Skeletal muscle tissue (tissue), 4 donors: Measurements from ENCODE around the gene IL26. TPM values are rescaled to one million over a fixed set of nuclear protein-coding genes. Genes with fewer than 3 reads are reported as not detected.

Experiments
- H3K27ac ChIP-seq: one replicate; pipeline ENCODE4 v1.7.0; 2013; ENCODE audit warnings: mild to moderate bottlenecking, low read depth, low read length, inconsistent platforms
- H3K27me3 ChIP-seq, 3 donors: one replicate each; pipeline ENCODE4 v1.7.0; 2013; ENCODE audit warnings: low read length in 3 of 3; ENCODE audit not compliant: control insufficient read depth in 3 of 3, insufficient read depth in 3 of 3
- H3K36me3 ChIP-seq, 3 donors: one replicate each; pipeline ENCODE4 v1.7.0; 2013; ENCODE audit warnings: low read length in 3 of 3; ENCODE audit not compliant: control insufficient read depth in 3 of 3, insufficient read depth in 3 of 3
- H3K4me1 ChIP-seq, 3 donors: one replicate each; pipeline ENCODE4 v1.7.0; 2013; ENCODE audit warnings: low read length in 3 of 3, mild to moderate bottlenecking in 3 of 3; ENCODE audit not compliant: control insufficient read depth in 3 of 3, insufficient read depth in 3 of 3
- H3K4me3 ChIP-seq, 3 donors: one replicate each; pipeline ENCODE4 v1.7.0; 2013; ENCODE audit warnings: low read length in 3 of 3
- H3K9ac ChIP-seq, 3 donors: one replicate each; pipeline ENCODE4 v1.7.0; 2013; ENCODE audit warnings: low read length in 3 of 3, mild to moderate bottlenecking in 3 of 3, moderate library complexity in 2 of 3, low read depth in 1 of 3
- H3K9me3 ChIP-seq, 3 donors: one replicate each; pipeline ENCODE4 v1.7.0; 2013; ENCODE audit warnings: low read length in 3 of 3; ENCODE audit not compliant: control insufficient read depth in 3 of 3
- total RNA-seq: library from RNA; depleted of rRNA; stranded (reverse); fragments of >200 nt; gene quantifications from one replicate; pipeline ENCODE4 v1.2.3, GENCODE V29; 2014
- donor health status: Osteomylitis.

Gene IL26
- total RNA-seq, 1 donor from 2014 or later: not detected

DNA sequence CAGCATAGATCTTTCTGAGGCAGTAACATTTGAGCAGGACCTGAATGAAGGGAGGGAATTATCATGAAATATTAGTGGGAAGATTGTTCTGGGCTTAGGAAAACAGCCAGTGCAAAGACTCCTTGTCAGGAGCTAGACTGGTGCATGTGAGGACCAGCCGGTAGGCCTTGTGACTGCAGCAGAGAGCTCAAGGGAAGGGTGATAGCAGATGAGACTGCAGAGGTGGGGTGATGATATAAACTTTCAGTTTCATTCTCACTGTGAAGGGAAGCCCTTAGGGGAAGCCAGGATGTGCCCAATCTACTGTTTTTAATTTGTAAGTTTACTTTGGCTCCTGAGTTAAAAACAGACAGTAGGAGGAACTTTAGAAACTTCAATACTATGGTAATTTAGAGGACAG is 15.4 kb upstream of the IL26 start:
- Histone ChIP-seq H3K9me3 (no peaks in the 10 kb centered on the region), H3K27ac (no peak overlapping the region), H3K27me3 (no peaks in the 10 kb centered on the region), H3K9ac (no peak overlapping the region), H3K36me3 (no peaks in the 10 kb centered on the region), H3K4me3 (peak overlapping the region in 1 of 3 donors; percentile 18), H3K4me1 (peaks cover 13 to 17% (median 13%) of the 10 kb centered on the region in 3 donors)

- Histone ChIP-seq H3K4me1 (peaks cover 13 to 17% (median 13%) of the 10 kb centered on the region in 3 donors), H3K27me3 (no peaks in the 10 kb centered on the region), H3K27ac (no peak overlapping the region), H3K9ac (no peak overlapping the region), H3K36me3 (no peaks in the 10 kb centered on the region), H3K9me3 (no peaks in the 10 kb centered on the region), H3K4me3 (no peak overlapping the region)
Observed at GRCh38 chr12:68240079-68240478, 14.5 kb upstream of the IL26 start.

DNA sequence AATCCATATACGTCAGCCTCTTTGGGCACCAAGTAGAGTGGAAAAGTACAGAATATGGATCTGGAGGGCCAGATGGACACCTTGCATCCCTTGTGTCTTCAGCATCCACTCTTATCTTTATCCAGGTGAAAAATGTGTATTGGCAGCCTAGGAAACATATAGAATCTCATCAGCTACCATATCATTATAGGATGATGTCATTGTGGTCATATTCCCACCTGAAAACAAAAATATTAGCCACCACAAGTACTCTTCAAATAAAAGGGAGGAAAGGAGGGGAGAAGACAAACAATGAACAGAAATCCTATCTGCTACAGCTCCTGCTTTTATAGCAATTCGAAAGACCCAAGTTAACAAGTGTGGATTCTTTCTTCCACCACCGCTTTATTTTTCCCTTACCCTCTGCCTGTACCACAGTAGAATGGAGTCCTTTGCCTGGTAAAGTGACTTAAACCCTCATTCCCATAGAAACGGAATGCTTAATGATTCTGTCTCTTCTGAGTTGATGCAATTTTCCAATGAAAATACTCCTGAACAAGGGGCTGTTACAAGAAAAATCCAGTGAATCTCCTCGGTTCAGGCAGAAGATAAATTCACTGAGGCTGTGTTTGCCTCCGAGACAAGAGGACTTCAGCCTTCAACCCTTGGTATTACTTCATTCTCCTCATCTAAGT is 13.8 kb upstream of the IL26 start:
- Histone ChIP-seq H3K36me3 (no peaks in the 10 kb centered on the region), H3K27ac (no peak overlapping the region), H3K9me3 (no peaks in the 10 kb centered on the region), H3K4me3 (no peak overlapping the region), H3K9ac (no peak overlapping the region), H3K4me1 (peaks cover 13 to 17% (median 13%) of the 10 kb centered on the region in 3 donors), H3K27me3 (no peaks in the 10 kb centered on the region)

GRCh38 chr12:68237619-68238018 is 12.0 kb upstream of the IL26 start:
- Histone ChIP-seq H3K4me1 (peaks cover 13 to 17% (median 13%) of the 10 kb centered on the region in 3 donors), H3K4me3 (peak overlapping the region in 1 of 3 donors; percentile 30), H3K27me3 (no peaks in the 10 kb centered on the region), H3K9me3 (no peaks in the 10 kb centered on the region), H3K9ac (peak overlapping the region in 1 of 3 donors; percentile 52), H3K36me3 (no peaks in the 10 kb centered on the region), H3K27ac (no peak overlapping the region)

DNA sequence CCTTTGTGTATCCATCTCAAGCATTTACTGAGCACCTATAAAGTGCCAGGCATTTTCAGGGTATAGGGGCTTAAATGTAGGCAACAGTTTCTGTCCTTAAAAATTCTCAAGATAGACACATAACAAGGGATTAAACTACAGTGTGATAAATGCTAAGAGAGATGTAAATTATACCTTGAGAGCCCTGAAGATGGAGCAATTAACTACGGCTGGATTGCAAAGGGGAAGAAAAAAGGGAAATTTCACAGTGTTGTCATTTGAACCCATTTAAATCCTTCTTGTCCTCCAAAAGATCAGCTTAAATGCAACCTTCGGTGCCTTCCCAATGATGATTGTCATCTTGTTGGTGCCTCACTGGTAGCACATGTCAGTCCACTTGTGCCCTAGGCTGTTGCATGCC is 11.5 kb upstream of the IL26 start:
- H3K9ac ChIP-seq: peak overlapping the region; percentile 52
- H3K27ac ChIP-seq: no peak overlapping the region
- no peaks in the 10 kb centered on the region for H3K27me3 ChIP-seq
- H3K4me1 ChIP-seq: peaks cover 13 to 17% (median 13%) of the 10 kb centered on the region in 3 donors
- H3K36me3 ChIP-seq: no peaks in the 10 kb centered on the region
- peak overlapping the region; percentile 60 to 74 (median 61) for H3K4me3 ChIP-seq
- no peaks in the 10 kb centered on the region for H3K9me3 ChIP-seq

DNA sequence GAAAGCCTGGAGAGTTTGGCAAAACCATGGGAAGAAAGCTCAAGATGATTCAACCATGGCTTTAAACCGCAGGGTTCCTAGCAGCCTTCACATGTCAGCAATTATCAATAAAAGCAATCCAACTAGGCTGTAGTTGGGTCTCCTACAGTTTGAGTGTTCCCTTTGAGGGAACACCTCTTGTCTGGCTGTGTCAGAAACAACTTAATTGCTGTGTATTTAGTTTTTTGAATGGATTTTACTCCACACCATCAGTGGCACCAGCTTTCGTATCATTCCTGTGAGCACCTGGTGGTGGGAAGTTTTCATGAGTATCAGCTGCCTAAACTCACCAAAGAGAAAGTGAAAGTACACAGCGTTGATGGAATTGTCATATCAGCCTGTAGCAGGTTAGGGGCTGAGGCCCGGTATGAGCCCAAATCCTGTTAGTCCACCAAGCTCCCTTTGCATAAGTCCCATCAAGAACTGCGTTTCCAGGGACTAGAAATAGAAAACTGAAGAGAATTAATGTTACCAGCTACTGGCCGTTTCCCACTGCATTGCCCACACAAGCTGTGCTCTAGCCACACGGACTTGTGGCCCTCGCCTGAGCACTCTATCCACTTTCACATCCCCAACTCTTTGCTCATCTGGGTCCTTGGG is 10.9 kb upstream of the IL26 start:
- Histone ChIP-seq H3K27me3 (no peaks in the 10 kb centered on the region), H3K4me3 (peak overlapping the region; percentile 60 to 74 (median 61)), H3K4me1 (peaks cover 13 to 17% (median 13%) of the 10 kb centered on the region in 3 donors), H3K9ac (peak overlapping the region; percentile 52), H3K9me3 (no peaks in the 10 kb centered on the region), H3K36me3 (no peaks in the 10 kb centered on the region), H3K27ac (no peak overlapping the region)

DNA sequence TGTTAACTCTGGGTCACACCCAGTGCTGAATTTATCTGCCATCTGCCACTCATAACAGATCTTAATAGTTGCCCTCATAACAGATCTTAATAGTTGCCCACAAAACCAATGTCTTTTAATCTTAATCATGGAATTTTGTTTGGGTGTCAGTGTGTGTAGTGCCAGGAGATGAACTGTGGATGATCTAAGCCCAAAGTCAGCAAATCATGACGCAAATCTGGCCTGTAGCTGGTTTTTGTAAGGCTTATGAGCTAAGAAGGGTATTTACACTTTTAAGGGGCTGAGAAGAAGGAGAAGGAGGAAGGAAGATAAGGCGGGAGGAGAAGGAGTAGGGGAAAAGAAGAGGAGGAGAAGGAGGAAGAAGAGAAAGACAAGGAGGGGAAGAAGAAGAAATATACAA is 10.0 kb upstream of the IL26 start:
- Histone ChIP-seq H3K9ac (no peak overlapping the region), H3K9me3 (no peaks in the 10 kb centered on the region), H3K36me3 (no peaks in the 10 kb centered on the region), H3K27ac (no peak overlapping the region), H3K4me3 (no peak overlapping the region), H3K27me3 (no peaks in the 10 kb centered on the region), H3K4me1 (peaks cover 10 to 17% (median 13%) of the 10 kb centered on the region in 3 donors)

- Histone ChIP-seq H3K4me3 (no peak overlapping the region), H3K9me3 (no peaks in the 10 kb centered on the region), H3K27ac (no peak overlapping the region), H3K36me3 (no peaks in the 10 kb centered on the region), H3K4me1 (peaks cover 10 to 17% (median 13%) of the 10 kb centered on the region in 3 donors), H3K9ac (no peak overlapping the region), H3K27me3 (no peaks in the 10 kb centered on the region)
Observed at GRCh38 chr12:68234140-68234539, 8.5 kb upstream of the IL26 start.

- Histone ChIP-seq H3K36me3 (no peaks in the 10 kb centered on the region), H3K4me1 (peaks cover 10 to 17% (median 13%) of the 10 kb centered on the region in 3 donors), H3K9ac (no peak overlapping the region), H3K27ac (no peak overlapping the region), H3K4me3 (no peak overlapping the region), H3K9me3 (no peaks in the 10 kb centered on the region), H3K27me3 (no peaks in the 10 kb centered on the region)
Observed at GRCh38 chr12:68233498-68233897, 7.9 kb upstream of the IL26 start.

DNA sequence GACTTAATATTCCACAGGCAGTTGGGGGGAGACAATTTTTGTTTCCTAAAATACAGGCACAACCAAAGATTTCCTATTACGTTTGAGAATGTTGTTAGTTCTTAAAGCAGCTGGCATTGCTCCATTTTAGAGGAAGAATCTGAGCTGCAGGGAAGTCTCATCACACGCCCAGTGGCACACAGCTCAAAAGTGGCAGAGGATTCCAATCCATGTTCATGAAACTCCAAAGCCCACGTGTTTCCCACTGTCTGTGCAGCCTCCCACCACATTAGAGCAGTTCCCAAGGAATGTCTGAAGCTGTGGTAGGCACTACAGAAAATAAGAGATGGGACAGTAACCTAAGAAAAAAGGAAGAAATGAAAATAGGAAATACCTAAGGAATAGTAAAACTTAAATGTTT is 6.1 kb upstream of the IL26 start:
- Histone ChIP-seq H3K27me3 (no peaks in the 10 kb centered on the region), H3K4me1 (peaks cover 0 to 5% (median 1%) of the 10 kb centered on the region in 3 donors)

More for the DNA sequence above, 6.1 kb upstream of the IL26 start:
- Histone ChIP-seq H3K27ac (no peak overlapping the region), H3K9me3 (no peaks in the 10 kb centered on the region), H3K9ac (no peak overlapping the region), H3K4me3 (no peak overlapping the region), H3K36me3 (no peaks in the 10 kb centered on the region)
